ENCODE results near the gene CYLD. TPM values are rescaled to one million over a fixed set of nuclear protein-coding genes. Genes with fewer than 3 reads are reported as not detected.

CYLD gene
- total and polyA plus RNA-seq, 8 donors, result 7.0 to 82.1 (median 13.5) TPM

DNA sequence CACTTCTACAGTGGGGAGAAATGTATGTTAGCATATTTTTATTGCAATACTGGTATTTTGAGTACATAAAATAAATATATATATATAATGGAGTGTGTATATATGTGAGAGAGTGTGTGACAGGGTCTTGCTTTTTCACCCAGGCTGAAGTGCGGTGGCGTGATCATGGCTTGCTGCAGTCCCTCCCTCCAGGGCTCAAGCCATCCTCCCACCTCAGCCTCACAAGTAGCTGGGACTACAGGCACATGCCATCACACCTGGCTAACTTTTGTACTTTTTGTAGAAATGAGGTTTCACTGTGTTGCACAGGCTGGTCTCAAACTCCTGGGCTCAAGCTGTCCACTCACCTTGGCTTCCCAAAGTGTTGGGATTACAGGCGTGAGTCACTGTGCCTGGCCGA is 4.1 kb downstream of the CYLD start:
- TF ChIP-seq CTCF (IDR thresholded peaks at IDR 0.05) (no peak), POLR2A (IDR thresholded peaks at IDR 0.05) (no peak), POLR2AphosphoS5 (IDR thresholded peaks at IDR 0.05) (no peak), EP300 (IDR thresholded peaks at IDR 0.05) (no peak)
- no peak overlapping the region for H3K4me3 ChIP-seq
- intact Hi-C loops (cut with DNase I; ENCODE audit: low total_unique reads), result no loop called here
- peaks cover 12 to 78% (median 44%) of the 10 kb centered on the region in 4 donors for H3K4me1 ChIP-seq
- H3K27me3 ChIP-seq, result no peaks in the 10 kb centered on the region
- no peak for DNase-seq
- peak overlapping the region in 2 of 5 donors; percentile 28 to 95 for H3K27ac ChIP-seq
- 76 to 92% (median 85%) methylated on average over 4 of the region's 4 CpGs for WGBS, 5 donors
- no peaks in the 10 kb centered on the region for H3K9me3 ChIP-seq
- H3K36me3 ChIP-seq, result peaks cover 0 to 22% (median 12%) of the 10 kb centered on the region in 4 donors

GRCh38 chr16:50747207-50747956 is 5.5 kb downstream of the CYLD start:
- H3K27me3 ChIP-seq, result no peaks in the 10 kb centered on the region
- H3K27ac ChIP-seq, result peak overlapping the region in 3 of 5 donors; percentile 5 to 40 (median 9)
- H3K36me3 ChIP-seq, result peaks cover 0 to 31% (median 23%) of the 10 kb centered on the region in 4 donors
- WGBS, 5 donors, result 57 to 66% (median 63%) methylated on average over 7 of the region's 7 CpGs
- H3K9me3 ChIP-seq, result no peaks in the 10 kb centered on the region
- DNase-seq, result peak in 1 of 2 donors; percentile 57
- no peak overlapping the region for H3K4me3 ChIP-seq
- peaks cover 8 to 74% (median 39%) of the 10 kb centered on the region in 4 donors for H3K4me1 ChIP-seq
- intact Hi-C loops (cut with DNase I; ENCODE audit: low total_unique reads), result no loop called here
- peak in 2 of 7 experiments; percentile 6 to 23 for TF ChIP-seq CTCF (IDR thresholded peaks at IDR 0.05)
- no peak for TF ChIP-seq POLR2AphosphoS5 (IDR thresholded peaks at IDR 0.05)
- no peak for TF ChIP-seq EP300 (IDR thresholded peaks at IDR 0.05)
- TF ChIP-seq POLR2A (IDR thresholded peaks at IDR 0.05), result no peak

DNA sequence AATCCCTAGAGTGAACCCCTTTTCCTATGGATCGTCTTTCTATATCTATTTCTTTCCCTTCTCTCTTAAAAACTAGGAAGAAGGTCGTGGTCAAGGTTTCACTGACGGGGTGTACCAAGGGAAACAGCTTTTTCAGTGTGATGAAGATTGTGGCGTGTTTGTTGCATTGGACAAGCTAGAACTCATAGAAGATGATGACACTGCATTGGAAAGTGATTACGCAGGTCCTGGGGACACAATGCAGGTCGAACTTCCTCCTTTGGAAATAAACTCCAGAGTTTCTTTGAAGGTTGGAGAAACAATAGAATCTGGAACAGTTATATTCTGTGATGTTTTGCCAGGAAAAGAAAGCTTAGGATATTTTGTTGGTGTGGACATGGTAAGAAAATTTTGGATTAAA is 9.6 kb downstream of the CYLD start:
- peaks cover 0 to 40% (median 16%) of the 10 kb centered on the region in 4 donors for H3K4me1 ChIP-seq
- H3K27ac ChIP-seq, result no peak overlapping the region
- whole genome bisulfite sequencing, 5 donors, result 80 to 90% (median 82%) methylated on average over 6 of the region's 6 CpGs
- intact Hi-C loops (cut with DNase I; ENCODE audit: low total_unique reads), result no loop called here
- H3K27me3 ChIP-seq, result no peaks in the 10 kb centered on the region
- DNase-seq, result no peak
- H3K4me3 ChIP-seq, result no peak overlapping the region
- H3K9me3 ChIP-seq, result no peaks in the 10 kb centered on the region
- no peak for TF ChIP-seq POLR2AphosphoS5 (IDR thresholded peaks at IDR 0.05)
- no peak for TF ChIP-seq EP300 (IDR thresholded peaks at IDR 0.05)
- no peak for TF ChIP-seq CTCF (IDR thresholded peaks at IDR 0.05)
- TF ChIP-seq POLR2A (IDR thresholded peaks at IDR 0.05), result no peak
- peaks cover 7 to 64% (median 61%) of the 10 kb centered on the region in 4 donors for H3K36me3 ChIP-seq

DNA sequence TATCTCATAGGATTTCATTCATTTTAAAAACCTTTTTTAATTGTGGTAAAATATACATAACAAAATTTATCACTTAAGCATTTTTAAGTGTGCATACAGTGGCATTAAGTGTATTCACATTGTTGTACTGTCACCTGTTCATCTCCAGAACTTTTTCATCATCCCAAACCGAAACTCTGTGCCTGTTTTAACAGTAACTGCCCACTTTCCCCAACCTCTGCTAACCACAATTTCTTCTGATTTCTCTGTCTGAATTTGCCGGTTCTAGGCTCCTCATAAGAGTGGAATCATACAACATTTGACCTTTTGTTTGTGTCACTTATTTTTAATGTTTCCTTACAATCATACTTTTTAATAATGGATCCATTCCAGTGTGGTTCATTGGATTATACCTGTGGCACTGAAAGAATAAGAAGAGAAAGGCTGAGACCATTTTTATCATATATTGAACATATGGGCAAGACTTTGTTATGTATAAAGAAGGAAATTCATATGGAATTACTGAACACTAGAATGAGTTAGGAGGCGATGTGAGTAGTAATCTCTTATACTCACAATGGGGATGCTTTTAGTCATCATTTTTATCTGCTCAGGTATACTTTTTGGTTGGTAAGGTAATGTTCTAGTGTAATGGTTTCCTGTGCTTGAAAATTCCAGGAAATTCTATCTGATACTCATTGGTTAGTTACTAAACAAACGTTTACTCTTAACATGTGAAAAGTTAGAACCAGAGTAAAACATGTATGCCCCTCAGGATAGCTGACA is 10.8 kb downstream of the CYLD start:
- DNase-seq, result no peak
- TF ChIP-seq POLR2AphosphoS5 (IDR thresholded peaks at IDR 0.05) (no peak), EP300 (IDR thresholded peaks at IDR 0.05) (no peak)
- no peak overlapping the region for H3K27ac ChIP-seq
- H3K4me3 ChIP-seq, result no peak overlapping the region
- H3K9me3 ChIP-seq, result no peaks in the 10 kb centered on the region
- H3K4me1 ChIP-seq, result peaks cover 0 to 30% (median 11%) of the 10 kb centered on the region in 4 donors
- intact Hi-C loops (cut with DNase I; ENCODE audit: low total_unique reads), result no loop called here
- H3K36me3 ChIP-seq, result peaks cover 7 to 74% (median 69%) of the 10 kb centered on the region in 4 donors
- no peaks in the 10 kb centered on the region for H3K27me3 ChIP-seq
- WGBS, 5 donors, result 72 to 77% (median 75%) methylated on average over 4 of the region's 4 CpGs
